DOHH2 (cell line): Measurements from ENCODE around the gene TUSC7.

Experiments used
- EZH2phosphoT487 ChIP-seq: fragments of 200-600 bp; sonication (generic); IDR thresholded peaks from 2 replicates; pipeline ENCODE4 v1.6.1; 2017; ENCODE audit warnings: borderline replicate concordance, mild to moderate bottlenecking, antibody characterized with exemption, low read length, moderate library complexity, mixed read lengths
- TF ChIP-seq, protein P1 (sequence below): fragments of 200-600 bp; sonication (generic); IDR thresholded peaks from one replicate; pipeline ENCODE4 v1.5.1; 2014; ENCODE audit warnings: antibody characterized with exemption, mild to moderate bottlenecking, low read depth, low read length; ENCODE audit not compliant: poor library complexity, severe bottlenecking

DNA sequence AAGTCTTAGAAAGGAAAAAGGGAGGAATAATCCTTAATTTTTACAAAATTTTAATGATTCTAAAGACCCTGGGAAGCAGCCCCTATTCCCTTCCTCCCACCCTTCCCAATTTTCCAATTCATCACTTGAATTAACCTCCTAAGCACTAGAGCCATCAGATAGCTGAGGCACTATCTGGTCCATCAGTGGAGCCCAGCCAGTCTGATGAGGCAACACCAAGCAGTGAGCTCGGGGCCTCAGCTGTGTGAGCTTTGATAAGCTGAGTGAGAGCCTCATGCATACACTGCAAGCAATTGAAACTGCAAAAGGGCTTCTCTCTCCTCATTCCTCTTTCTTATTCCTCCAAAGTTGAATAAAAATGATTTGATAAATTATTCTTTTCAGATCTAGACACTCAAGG, 31.9 kb downstream of the TUSC7 start:
- TF ChIP-seq, protein P1, sequence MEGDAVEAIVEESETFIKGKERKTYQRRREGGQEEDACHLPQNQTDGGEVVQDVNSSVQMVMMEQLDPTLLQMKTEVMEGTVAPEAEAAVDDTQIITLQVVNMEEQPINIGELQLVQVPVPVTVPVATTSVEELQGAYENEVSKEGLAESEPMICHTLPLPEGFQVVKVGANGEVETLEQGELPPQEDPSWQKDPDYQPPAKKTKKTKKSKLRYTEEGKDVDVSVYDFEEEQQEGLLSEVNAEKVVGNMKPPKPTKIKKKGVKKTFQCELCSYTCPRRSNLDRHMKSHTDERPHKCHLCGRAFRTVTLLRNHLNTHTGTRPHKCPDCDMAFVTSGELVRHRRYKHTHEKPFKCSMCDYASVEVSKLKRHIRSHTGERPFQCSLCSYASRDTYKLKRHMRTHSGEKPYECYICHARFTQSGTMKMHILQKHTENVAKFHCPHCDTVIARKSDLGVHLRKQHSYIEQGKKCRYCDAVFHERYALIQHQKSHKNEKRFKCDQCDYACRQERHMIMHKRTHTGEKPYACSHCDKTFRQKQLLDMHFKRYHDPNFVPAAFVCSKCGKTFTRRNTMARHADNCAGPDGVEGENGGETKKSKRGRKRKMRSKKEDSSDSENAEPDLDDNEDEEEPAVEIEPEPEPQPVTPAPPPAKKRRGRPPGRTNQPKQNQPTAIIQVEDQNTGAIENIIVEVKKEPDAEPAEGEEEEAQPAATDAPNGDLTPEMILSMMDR: no peak
- TF ChIP-seq EZH2phosphoT487: no peak
